H1 (cell line): Measurements from ENCODE around the gene KCNQ1. TPM values are rescaled to one million over a fixed set of nuclear protein-coding genes. Genes with fewer than 3 reads are reported as not detected.

Source experiments
- CTCF ChIA-PET: fragments of 300-600 bp; sonication (Branson Sonifier 250); formaldehyde crosslinking; loops from one replicate; lab custom pipeline; 2021; ENCODE audit not compliant: partially characterized antibody; lab: Charles Lee
- POLR2A ChIA-PET: fragments of 300-600 bp; sonication (Branson Sonifier 250); formaldehyde crosslinking; loops from one replicate; lab custom pipeline; 2021; ENCODE audit warnings: inconsistent platforms; ENCODE audit not compliant: partially characterized antibody; lab: Charles Lee
- DNase-seq, 2 experiments: peaks; one replicate each; pipeline versions ENCODE4 v3.0.0 to v3.0.0-alpha.2; 2010 to 2022; ENCODE audit warnings: low spot score in 2 of 2, low read depth in 1 of 2, mixed read lengths in 1 of 2
- FAIRE-seq: peaks from 2 replicates; lab custom pipeline; 2011; peaks lifted over from hg19 to GRCh38; lab: Jason Lieb, UNC
- H2AFZ ChIP-seq: 2 replicates; pipeline ENCODE4 v1.8.1; 2012; ENCODE audit warnings: low read length, inconsistent platforms
- H2AK5ac ChIP-seq: 2 replicates; pipeline ENCODE4 v1.6.1; 2013; ENCODE audit warnings: low read depth, low read length
- H2BK120ac ChIP-seq: replicated peaks from 2 replicates; pipeline ENCODE3; 2013; ENCODE audit warnings: low read depth, low read length, inconsistent platforms
- H2BK12ac ChIP-seq: 2 replicates; pipeline ENCODE4 v1.6.1; 2013; ENCODE audit warnings: low read depth, low read length
- H2BK15ac ChIP-seq: 2 replicates; pipeline ENCODE4 v1.6.1; 2013; ENCODE audit warnings: low read length
- H2BK20ac ChIP-seq: 2 replicates; pipeline ENCODE4 v1.6.1; 2013; ENCODE audit warnings: low read length
- H2BK5ac ChIP-seq: 2 replicates; pipeline ENCODE4 v1.6.1; 2013; ENCODE audit warnings: low read depth, low read length
- H3K14ac ChIP-seq: 2 replicates; pipeline ENCODE4 v1.6.1; 2013; ENCODE audit warnings: inconsistent platforms; ENCODE audit not compliant: insufficient read length
- H3K18ac ChIP-seq: 2 replicates; pipeline ENCODE4 v1.6.1; 2013; ENCODE audit warnings: low read length; ENCODE audit errors: extremely low read depth
- H3K23ac ChIP-seq: 2 replicates; pipeline ENCODE4 v1.6.1; 2013; ENCODE audit warnings: inconsistent platforms; ENCODE audit not compliant: insufficient read length
- H3K23me2 ChIP-seq: 2 replicates; pipeline ENCODE4 v1.6.1; 2013; ENCODE audit warnings: low read depth, low read length
- H3K27ac ChIP-seq: 2 replicates; pipeline ENCODE4 v1.6.1; 2011; ENCODE audit warnings: low read depth, low read length, inconsistent platforms
- H3K27me3 ChIP-seq, 4 experiments: replicated peaks in 1 of 4; 1 replicate in 1 of 4; 2 replicates in 3 of 4; pipeline versions ENCODE4 v1.6.1 to v1.8.1; 2011 to 2013; ENCODE audit warnings: low read length in 3 of 4, mild to moderate bottlenecking in 3 of 4, inconsistent platforms in 2 of 4, mixed read lengths in 2 of 4, moderate library complexity in 1 of 4; ENCODE audit not compliant: control insufficient read depth in 3 of 4, insufficient read depth in 3 of 4; ENCODE audit errors: extremely low read depth in 1 of 4
- H3K36me3 ChIP-seq, 4 experiments: 2 replicates each; pipeline versions ENCODE4 v1.6.1 to v1.8.1; 2011 to 2013; ENCODE audit warnings: mild to moderate bottlenecking in 4 of 4, low read length in 3 of 4, moderate library complexity in 2 of 4, control low read depth in 1 of 4, inconsistent platforms in 1 of 4; ENCODE audit not compliant: insufficient read depth in 4 of 4, control insufficient read depth in 2 of 4
- H3K4ac ChIP-seq: replicated peaks from 2 replicates; pipeline ENCODE3; 2013; ENCODE audit warnings: low read length, low read depth, mixed read lengths, inconsistent platforms; ENCODE audit not compliant: insufficient read length
- H3K4me1 ChIP-seq, 4 experiments: replicated peaks in 1 of 4; 1 replicate in 1 of 4; 2 replicates in 3 of 4; pipeline versions ENCODE4 v1.6.1 to v1.8.1; 2011 to 2013; ENCODE audit warnings: low read length in 3 of 4, inconsistent platforms in 2 of 4, mixed read lengths in 1 of 4; ENCODE audit not compliant: insufficient read depth in 4 of 4, control insufficient read depth in 3 of 4
- H3K4me2 ChIP-seq, 2 experiments: 2 replicates each; pipeline versions ENCODE4 v1.6.1 to v1.8.1; 2011 to 2013; ENCODE audit warnings: low read depth in 2 of 2, low read length in 2 of 2, control low read depth in 1 of 2, inconsistent platforms in 1 of 2, mild to moderate bottlenecking in 1 of 2; ENCODE audit not compliant: insufficient read depth in 1 of 2
- H3K4me3 ChIP-seq, 4 experiments: fragments of 200-600, 300-600 bp in 1 of 4; sonication (generic), shearing (Covaris generic), sonication (Bioruptor Twin) in 1 of 4; 2 replicates each; pipeline versions ENCODE4 v1.5.1 to v1.8.1; 2011 to 2016; ENCODE audit warnings: low read length in 4 of 4, low read depth in 3 of 4, control low read depth in 2 of 4, inconsistent platforms in 2 of 4, mild to moderate bottlenecking in 2 of 4, mixed read lengths in 1 of 4, moderate library complexity in 1 of 4; ENCODE audit not compliant: insufficient read depth in 2 of 4; ENCODE audit errors: extremely low read depth in 1 of 4
- H3K56ac ChIP-seq: replicated peaks from 2 replicates; pipeline ENCODE3; 2013; ENCODE audit warnings: low read depth, mild to moderate bottlenecking, mixed read lengths, low read length, inconsistent platforms; ENCODE audit not compliant: insufficient read length
- H3K79me1 ChIP-seq: 2 replicates; pipeline ENCODE4 v1.6.1; 2013; ENCODE audit warnings: low read depth, low read length, control low read depth
- H3K79me2 ChIP-seq, 2 experiments: 2 replicates each; pipeline versions ENCODE4 v1.6.1 to v1.8.1; 2012 to 2013; ENCODE audit warnings: low read length in 2 of 2, mild to moderate bottlenecking in 2 of 2, inconsistent platforms in 1 of 2; ENCODE audit not compliant: insufficient read depth in 2 of 2, control insufficient read depth in 1 of 2
- H3K9ac ChIP-seq, 4 experiments: replicated peaks in 1 of 4; 1 replicate in 1 of 4; 2 replicates in 3 of 4; pipeline versions ENCODE4 v1.6.1 to v1.8.1; 2011 to 2013; ENCODE audit warnings: low read depth in 3 of 4, low read length in 3 of 4, control low read depth in 2 of 4, mild to moderate bottlenecking in 2 of 4, moderate library complexity in 2 of 4, inconsistent platforms in 1 of 4; ENCODE audit errors: extremely low read depth in 1 of 4
- H3K9me3 ChIP-seq, 2 experiments: 2 replicates each; pipeline versions ENCODE4 v1.6.1 to v1.8.1; 2012 to 2013; ENCODE audit warnings: mild to moderate bottlenecking in 2 of 2, moderate library complexity in 2 of 2, control low read depth in 1 of 2, inconsistent platforms in 1 of 2, low read depth in 1 of 2, low read length in 1 of 2, mixed read lengths in 1 of 2; ENCODE audit not compliant: insufficient read depth in 2 of 2
- H4K20me1 ChIP-seq, 2 experiments: replicated peaks in 1 of 2; 2 replicates each; pipeline versions ENCODE3 to v1.8.1; 2011 to 2013; ENCODE audit warnings: inconsistent platforms in 2 of 2, low read length in 2 of 2, mild to moderate bottlenecking in 1 of 2; ENCODE audit not compliant: insufficient read depth in 2 of 2, control insufficient read depth in 1 of 2
- H4K5ac ChIP-seq: 2 replicates; pipeline ENCODE4 v1.6.1; 2013; ENCODE audit warnings: low read length, low read depth, mixed read lengths, inconsistent platforms; ENCODE audit not compliant: insufficient read length
- H4K8ac ChIP-seq: 2 replicates; pipeline ENCODE4 v1.8.0; 2013; ENCODE audit warnings: mild to moderate bottlenecking, moderate library complexity, low read length, inconsistent platforms; ENCODE audit not compliant: insufficient read depth; ENCODE audit errors: extremely low read depth
- H4K91ac ChIP-seq: replicated peaks from 2 replicates; pipeline ENCODE3; 2013; ENCODE audit warnings: low read length, mixed read lengths, inconsistent platforms; ENCODE audit not compliant: insufficient read length
- CHD1 ChIP-seq: IDR thresholded peaks from 2 replicates; pipeline ENCODE4 v1.6.1; 2012; ENCODE audit warnings: low read depth, low read length, improper control_type of control experiment
- E2F6 ChIP-seq: IDR thresholded peaks from 2 replicates; pipeline ENCODE4 v1.6.1; 2012; ENCODE audit warnings: inconsistent platforms
- POU5F1 ChIP-seq: IDR thresholded peaks from 2 replicates; pipeline ENCODE4 v1.6.1; 2011; ENCODE audit warnings: low read depth, mild to moderate bottlenecking, low read length, moderate library complexity
- WGBS, 2 experiments: shearing (Covaris generic) in 1 of 2; methylation state at CpG; one replicate each; pipeline versions ENCODE4 v1.1.6 to v1.1.7; 2013 to 2015; ENCODE audit warnings: low lambda C conversion rate in 2 of 2, mixed read lengths in 2 of 2, inconsistent platforms in 1 of 2, low coverage in 1 of 2, missing lambda C conversion rate in 1 of 2; ENCODE audit not compliant: insufficient replicate concordance in 2 of 2, insufficient coverage in 1 of 2, insufficient read length in 1 of 2; ENCODE audit errors: extremely low coverage in 1 of 2, missing lambda C conversion rate in 1 of 2; 5-methylcytosine and 5-hydroxymethylcytosine counted together
- polyA plus RNA-seq, 7 experiments: library from polyadenylated mRNA; depleted of rRNA in 3 of 7; stranded (reverse) in 5 of 7; unstranded in 2 of 7; fragments of >200 nt in 5 of 7; fragments of 200-250 nt in 2 of 7; gene quantifications; 1 replicate in 5 of 7; 2 replicates in 1 of 7; 4 replicates in 1 of 7; pipeline versions ENCODE4 v1.2.1 to v1.2.3, GENCODE V29; 2011 to 2013; ENCODE audit warnings: missing spikeins in 2 of 7, mixed read lengths in 2 of 7
- total RNA-seq: library from RNA; stranded (reverse); fragmentation: NEBNext Ultra II Directional; extraction: Animal tissue kit (Norgen Biotek cat#: 25700); gene quantifications from 2 replicates; pipeline ENCODE4 v1.2.1, GENCODE V29; 2021

The KCNQ1 gene
- total and polyA plus RNA-seq, 2 of the 8 experiments (the other 6 are each of a cell fraction or from before 2014, with no cell fraction given): 1.9 to 2.0 TPM

- no peak overlapping the region for H3K4me2 ChIP-seq
- 0 out of 2 replicates have a peak overlapping the region, but pooled peaks have one; percentile 81 for H2BK15ac ChIP-seq
- H3K79me2 ChIP-seq: no peaks in the 10 kb centered on the region
- H4K5ac ChIP-seq: no peak overlapping the region
- POLR2A ChIA-PET: interaction anchor here (1.4 to 2.0 kb wide), 3 partner anchors 15 to 96 kb away, joined by 4 to 6 read pairs (median 4); partner anchors contain the start of gene CDKN1C
- no peak overlapping the region for H3K14ac ChIP-seq
- H3K23me2 ChIP-seq: no peaks in the 10 kb centered on the region
- CTCF ChIA-PET: interaction anchor here (1.2 to 1.9 kb wide), 5 partner anchors 9 to 102 kb away, joined by 3 to 4 read pairs (median 3); no protein-coding TSS in a partner anchor
- FAIRE-seq (no peak), DNase-seq (peak in 1 of 2 experiments; percentile 42)
- H2BK20ac ChIP-seq: no peak overlapping the region
- H3K27ac ChIP-seq: no peak overlapping the region
- H3K23ac ChIP-seq: no peak overlapping the region
- WGBS, 2 experiments: 91% methylated on average over 13 of the region's 18 CpGs; no CpG with 5 or more reads in 1 of the 2 experiments
- H4K20me1 ChIP-seq: no peaks in the 10 kb centered on the region
- H2AFZ ChIP-seq: no peak overlapping the region
- H3K18ac ChIP-seq: no peak overlapping the region
- no peaks in the 10 kb centered on the region for H3K36me3 ChIP-seq
- no peak for TF ChIP-seq POU5F1
- peak; percentile 35; the same call in 1 of the 2 replicates for TF ChIP-seq E2F6
- no peak for TF ChIP-seq CHD1
- H3K4me1 ChIP-seq: peaks cover 0 to 14% (median 6%) of the 10 kb centered on the region in 4 experiments; a peak in 5 of 7 replicates
- no peak overlapping the region for H4K8ac ChIP-seq
- 0 out of 2 replicates have a peak overlapping the region, but pooled peaks have one; percentile 77 for H2BK12ac ChIP-seq
- no peak overlapping the region for H4K91ac ChIP-seq
- H3K9ac ChIP-seq: no peak overlapping the region
- H3K27me3 ChIP-seq: peaks cover 0 to 41% (median 30%) of the 10 kb centered on the region in 4 experiments; a peak in 5 of 7 replicates
- no peak overlapping the region for H2BK5ac ChIP-seq
- no peak overlapping the region for H3K4ac ChIP-seq
- H3K9me3 ChIP-seq: peaks cover 0 to 5% of the 10 kb centered on the region in 2 experiments; a peak in 1 of 4 replicates
- no peak overlapping the region for H3K56ac ChIP-seq
- no peak overlapping the region for H3K4me3 ChIP-seq
- H3K79me1 ChIP-seq: no peaks in the 10 kb centered on the region
- H2BK120ac ChIP-seq: no peak overlapping the region
- H2AK5ac ChIP-seq: no peak overlapping the region
Measured at GRCh38 chr11:2789331-2789730, 344.5 kb downstream of the KCNQ1 start.
